Left forelimb (tissue), 1 donor: ENCODE results near the gene PIWIL4.

Source experiments
- DNase-seq: peaks from one replicate; pipeline ENCODE4 v3.0.0-alpha.2; 2018; ENCODE audit warnings: low spot score

Gene PIWIL4

GRCh38 chr11:94567181-94567670, at the start of gene PIWIL4:
Gene PIWIL4, plus strand, starts transcription at chr11:94567368. Its CDS starts 151 bp downstream, at chr11:94567519.
- DNase-seq: no peak

GRCh38 chr11:94518300-94518699, 48.9 kb upstream of the PIWIL4 start:
- DNase-seq: no peak

GRCh38 chr11:94519478-94520084, 47.6 kb upstream of the PIWIL4 start:
- DNase-seq: no peak

- DNase-seq: no peak
Observed at GRCh38 chr11:94521684-94522083, 45.5 kb upstream of the PIWIL4 start.

- no peak for DNase-seq
Observed at GRCh38 chr11:94524341-94524740, 42.8 kb upstream of the PIWIL4 start.

GRCh38 chr11:94525546-94526324, 41.4 kb upstream of the PIWIL4 start:
- no peak for DNase-seq

- no peak for DNase-seq
Observed at GRCh38 chr11:94526645-94527438, 40.3 kb upstream of the PIWIL4 start.

- no peak for DNase-seq
Observed at GRCh38 chr11:94528551-94528950, 38.6 kb upstream of the PIWIL4 start.

GRCh38 chr11:94532211-94532610, 35.0 kb upstream of the PIWIL4 start:
- DNase-seq: no peak

- DNase-seq: no peak
Observed at GRCh38 chr11:94533206-94533605, 34.0 kb upstream of the PIWIL4 start.

- no peak for DNase-seq
Observed at GRCh38 chr11:94533696-94534630, 33.2 kb upstream of the PIWIL4 start.

GRCh38 chr11:94536386-94536785, 30.8 kb upstream of the PIWIL4 start:
- DNase-seq: no peak

GRCh38 chr11:94537031-94537600, 30.1 kb upstream of the PIWIL4 start:
- DNase-seq: no peak

GRCh38 chr11:94539420-94539819, 27.7 kb upstream of the PIWIL4 start:
- DNase-seq: no peak

GRCh38 chr11:94543695-94544645, 23.2 kb upstream of the PIWIL4 start, which contains the start of gene FUT4:
Gene FUT4, plus strand, starts transcription at chr11:94543921. Its CDS starts 213 bp downstream, at chr11:94544134.
- DNase-seq: peak; percentile 93

- peak; percentile 72 for DNase-seq
Observed at GRCh38 chr11:94544646-94545263, 22.4 kb upstream of the PIWIL4 start.

GRCh38 chr11:94545264-94546161, 21.7 kb upstream of the PIWIL4 start:
- peak; percentile 67 for DNase-seq

GRCh38 chr11:94546162-94546470, 21.1 kb upstream of the PIWIL4 start:
- DNase-seq: no peak

- no peak for DNase-seq
Observed at GRCh38 chr11:94546886-94547285, 20.3 kb upstream of the PIWIL4 start.
